Loucy (cell line): ENCODE data around the gene FHDC1.

Experiments
- H2AFZ ChIP-seq: fragments of 200-600 bp; sonication (generic); 2 replicates; pipeline ENCODE4 v1.6.0; 2016; ENCODE audit warnings: antibody characterized with exemption, mild to moderate bottlenecking, low read length, moderate library complexity
- H3F3A ChIP-seq: fragments of 200-600 bp; 2 replicates; pipeline ENCODE4 v1.6.0; 2016; ENCODE audit warnings: antibody characterized with exemption, low read depth, mild to moderate bottlenecking
- H3K27me3 ChIP-seq: fragments of 200-600 bp; sonication (generic); 2 replicates; pipeline ENCODE4 v1.6.1; 2014; ENCODE audit warnings: low read length, mild to moderate bottlenecking; ENCODE audit not compliant: insufficient read depth, poor library complexity, severe bottlenecking
- H3K36me3 ChIP-seq: fragments of 200-600 bp; sonication (generic); 2 replicates; pipeline ENCODE4 v1.6.1; 2016; ENCODE audit warnings: low read length; ENCODE audit not compliant: insufficient read depth
- H3K4me1 ChIP-seq: fragments of 200-600 bp; sonication (generic); 2 replicates; pipeline ENCODE4 v1.5.1; 2014; ENCODE audit warnings: low read length, mild to moderate bottlenecking; ENCODE audit not compliant: insufficient read depth, poor library complexity, severe bottlenecking
- H3K4me2 ChIP-seq: fragments of 200-600 bp; sonication (generic); 2 replicates; pipeline ENCODE4 v1.6.0; 2014; ENCODE audit warnings: antibody characterized with exemption, low read length, low read depth, mild to moderate bottlenecking; ENCODE audit not compliant: poor library complexity, severe bottlenecking
- H3K4me3 ChIP-seq: fragments of 200-600 bp; sonication (generic); 2 replicates; pipeline ENCODE4 v1.5.1; 2014; ENCODE audit warnings: low read length, mild to moderate bottlenecking, mixed read lengths; ENCODE audit not compliant: poor library complexity, severe bottlenecking
- H3K79me2 ChIP-seq: fragments of 200-600 bp; sonication (generic); 2 replicates; pipeline ENCODE4 v1.6.1; 2014; ENCODE audit warnings: low read length; ENCODE audit not compliant: insufficient read depth
- H3K9ac ChIP-seq: fragments of 200-600 bp; sonication (generic); 2 replicates; pipeline ENCODE4 v1.6.0; 2014; ENCODE audit warnings: mild to moderate bottlenecking, low read depth, low read length, moderate library complexity; ENCODE audit not compliant: poor library complexity, severe bottlenecking
- H3K9me2 ChIP-seq: fragments of 200-600 bp; sonication (generic); replicated peaks from 2 replicates; pipeline ENCODE4 v1.6.1; 2016; ENCODE audit warnings: low read depth, low read length, mixed read lengths
- H3K9me3 ChIP-seq: fragments of 200-600 bp; sonication (generic); 2 replicates; pipeline ENCODE4 v1.6.1; 2014; ENCODE audit warnings: mild to moderate bottlenecking, antibody characterized with exemption, low read length, low read depth; ENCODE audit not compliant: insufficient read depth
- H4K20me1 ChIP-seq: fragments of 200-600 bp; sonication (generic); 2 replicates; pipeline ENCODE4 v1.6.0; 2014; ENCODE audit warnings: antibody characterized with exemption, low read length, mild to moderate bottlenecking; ENCODE audit not compliant: insufficient read depth, poor library complexity, severe bottlenecking
- CTCF ChIP-seq: fragments of 200-600 bp; sonication (generic); conservative IDR thresholded peaks from 2 replicates; pipeline ENCODE4 v1.5.1; 2014; ENCODE audit warnings: mild to moderate bottlenecking, antibody characterized with exemption, low read length
- EZH2phosphoT487 ChIP-seq: fragments of 200-600 bp; IDR thresholded peaks from 2 replicates; pipeline ENCODE4 v1.6.1; 2018; ENCODE audit warnings: antibody characterized with exemption, mild to moderate bottlenecking, moderate library complexity, borderline replicate concordance

Gene FHDC1

GRCh38 chr4:152976212-152976761, 40.2 kb downstream of the FHDC1 start:
- H3F3A ChIP-seq = no peaks in the 10 kb centered on the region
- no peaks in the 10 kb centered on the region for H3K79me2 ChIP-seq
- H3K4me1 ChIP-seq = no peaks in the 10 kb centered on the region
- TF ChIP-seq EZH2phosphoT487 (no peak), CTCF (no peak)
- H3K9me2 ChIP-seq = no peaks in the 10 kb centered on the region
- no peaks in the 10 kb centered on the region for H4K20me1 ChIP-seq
- H3K36me3 ChIP-seq = no peaks in the 10 kb centered on the region
- no peak overlapping the region for H3K4me3 ChIP-seq
- H3K4me2 ChIP-seq = no peak overlapping the region
- no peaks in the 10 kb centered on the region for H3K9me3 ChIP-seq
- H3K9ac ChIP-seq = no peak overlapping the region
- H3K27me3 ChIP-seq = no peaks in the 10 kb centered on the region
- H2AFZ ChIP-seq = no peak overlapping the region

DNA sequence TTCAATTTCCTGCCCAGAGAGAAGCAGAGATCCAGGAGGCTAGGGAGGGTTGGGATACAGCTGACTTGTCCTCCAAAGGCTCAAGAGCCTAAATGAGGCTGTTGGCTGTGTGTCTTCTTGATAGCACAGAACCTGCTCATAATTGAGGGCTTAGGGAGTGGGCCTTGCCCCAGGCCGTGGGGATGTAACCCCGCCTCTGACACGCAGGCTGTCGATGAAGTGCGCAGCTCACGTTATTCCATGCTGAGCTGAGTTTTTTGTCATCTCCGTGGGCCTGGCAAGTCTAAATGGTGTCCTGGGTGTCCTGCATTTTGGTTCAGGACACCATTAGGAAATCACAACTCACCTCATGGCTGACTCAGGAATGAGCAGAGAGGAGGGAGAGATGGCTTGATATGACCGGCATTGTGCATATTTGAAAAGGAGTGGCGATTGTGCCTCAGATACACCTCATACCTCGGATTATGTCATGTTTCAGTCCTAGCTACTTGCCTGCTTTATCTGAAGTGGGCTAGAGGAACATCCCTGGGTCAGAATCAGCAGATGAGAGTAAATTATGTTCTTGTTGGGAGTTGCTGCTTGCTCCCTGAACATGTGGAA, 43.7 kb downstream of the FHDC1 start:
- Histone ChIP-seq H3K9me2 (no peaks in the 10 kb centered on the region), H3K27me3 (no peaks in the 10 kb centered on the region), H3K79me2 (no peaks in the 10 kb centered on the region), H3K4me1 (no peaks in the 10 kb centered on the region), H3K36me3 (no peaks in the 10 kb centered on the region), H4K20me1 (no peaks in the 10 kb centered on the region), H2AFZ (no peak overlapping the region), H3K4me2 (no peak overlapping the region), H3K9ac (no peak overlapping the region), H3K9me3 (no peaks in the 10 kb centered on the region), H3K4me3 (no peak overlapping the region), H3F3A (no peaks in the 10 kb centered on the region)
- TF ChIP-seq EZH2phosphoT487 (no peak), CTCF (no peak)

- Histone ChIP-seq H3F3A (no peaks in the 10 kb centered on the region), H3K9me2 (no peaks in the 10 kb centered on the region), H2AFZ (no peak overlapping the region), H3K79me2 (no peaks in the 10 kb centered on the region), H3K4me3 (no peak overlapping the region), H3K9me3 (no peaks in the 10 kb centered on the region), H3K36me3 (no peaks in the 10 kb centered on the region), H4K20me1 (no peaks in the 10 kb centered on the region), H3K4me2 (no peak overlapping the region), H3K9ac (no peak overlapping the region), H3K4me1 (no peaks in the 10 kb centered on the region), H3K27me3 (no peaks in the 10 kb centered on the region)
- TF ChIP-seq CTCF (no peak), EZH2phosphoT487 (no peak)
These were observed 45.2 kb downstream of the FHDC1 start for GRCh38 chr4:152981278-152981677.
